ENCODE data around the gene SYMPK.
A peak's percentile ranks its signal among the peaks of the same experiment; 100 is the strongest.
"Not testable (repeated sequence)": the region's sequence is repeated elsewhere in the genome, so short reads cannot be mapped to it uniquely, and the experiment has no call there.

The SYMPK gene

DNA sequence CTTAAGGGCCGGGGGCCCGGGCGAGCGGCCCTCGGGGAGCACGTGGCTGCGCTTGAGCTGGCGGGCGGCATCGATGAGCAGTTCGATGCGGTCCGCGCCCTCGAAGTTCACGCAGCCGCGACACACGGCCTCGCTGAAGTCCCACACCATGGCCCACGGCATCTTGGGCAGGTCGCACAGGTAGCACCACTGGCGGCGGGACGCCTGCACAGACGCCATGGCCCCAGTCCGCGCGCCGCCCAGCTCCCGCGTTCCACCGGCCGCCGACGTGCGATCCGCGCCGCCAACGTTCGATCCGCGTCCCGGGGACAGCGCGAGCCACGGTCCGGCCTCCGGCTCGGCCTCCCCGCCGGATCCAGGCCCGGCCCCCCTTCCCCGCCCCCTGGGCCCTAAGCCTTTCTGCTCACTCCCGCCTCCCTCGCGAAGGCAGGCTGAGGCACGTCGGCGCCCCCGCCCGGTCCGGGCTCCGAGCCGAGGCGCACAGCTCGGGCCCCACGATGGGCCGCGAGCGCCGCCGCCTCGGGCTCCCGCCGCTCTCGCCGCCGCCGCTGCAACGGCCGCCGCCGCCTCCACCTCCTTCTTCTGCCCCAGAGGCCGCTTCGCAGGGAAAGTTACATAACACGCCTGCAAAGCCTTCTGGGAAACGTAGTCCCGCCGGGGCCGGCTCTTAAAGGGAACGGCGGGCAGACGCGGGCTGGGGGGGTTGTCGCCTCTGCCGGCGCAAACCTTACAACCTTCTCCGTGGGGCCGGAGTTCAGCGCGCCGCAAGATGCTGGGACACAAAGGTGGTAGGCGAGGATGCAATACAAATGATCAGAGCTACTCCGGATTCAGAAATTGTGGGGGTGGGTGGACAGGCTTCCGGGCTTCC, 22.8 kb upstream of the SYMPK start, which contains the start of gene IRF2BP1:
Gene IRF2BP1 (minus strand): TSS at position 586 of the 871 bp plus-strand sequence. CDS start 367 bp downstream, at position 219.
- DNase-seq (ENCODE audit: low spot score): peak; percentile 93

DNA sequence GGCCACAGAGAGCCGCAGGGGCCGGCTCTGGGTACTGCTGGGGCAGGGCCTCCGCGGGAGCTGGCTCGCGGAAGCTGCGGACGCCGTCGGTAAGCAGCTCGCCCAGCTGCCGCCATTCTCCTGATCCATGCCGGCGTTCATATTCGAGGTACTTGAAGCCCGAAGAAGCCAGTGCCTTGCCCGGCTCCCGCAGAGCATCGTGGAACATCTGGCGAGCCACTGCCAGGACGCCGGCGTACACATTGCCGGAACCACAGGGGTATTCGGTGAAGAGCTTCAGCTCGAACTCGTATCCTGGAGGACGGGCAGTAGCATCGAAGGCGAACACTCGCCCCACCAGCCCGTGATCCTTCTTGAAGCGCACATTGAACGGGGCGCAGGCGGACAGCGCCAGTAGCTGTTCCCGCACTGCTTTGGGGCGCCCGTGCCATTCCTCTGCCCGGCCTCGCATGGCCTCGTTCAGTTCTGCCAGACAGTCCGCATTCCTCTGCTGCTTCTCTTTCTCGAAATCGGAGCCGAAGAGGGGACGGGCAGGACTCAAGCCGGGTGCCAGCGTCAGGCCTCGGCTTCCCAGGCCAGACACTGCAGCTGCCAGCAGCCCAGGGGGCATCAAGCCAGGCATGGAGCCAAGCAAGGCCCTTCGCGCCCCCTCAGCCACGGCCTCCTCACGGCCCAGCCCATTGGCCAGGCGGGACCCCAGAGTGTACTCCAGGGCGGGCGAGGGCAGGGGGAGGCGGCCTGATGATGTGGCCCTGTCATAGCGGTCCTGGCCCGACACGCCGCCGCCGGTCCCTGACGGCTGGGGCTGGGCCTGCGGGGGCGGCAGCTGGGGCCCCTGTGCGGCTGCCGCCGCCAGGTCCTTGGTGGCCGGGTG, 22.0 kb upstream of the SYMPK start:
- DNase-seq (ENCODE audit: low spot score): no peak

DNA sequence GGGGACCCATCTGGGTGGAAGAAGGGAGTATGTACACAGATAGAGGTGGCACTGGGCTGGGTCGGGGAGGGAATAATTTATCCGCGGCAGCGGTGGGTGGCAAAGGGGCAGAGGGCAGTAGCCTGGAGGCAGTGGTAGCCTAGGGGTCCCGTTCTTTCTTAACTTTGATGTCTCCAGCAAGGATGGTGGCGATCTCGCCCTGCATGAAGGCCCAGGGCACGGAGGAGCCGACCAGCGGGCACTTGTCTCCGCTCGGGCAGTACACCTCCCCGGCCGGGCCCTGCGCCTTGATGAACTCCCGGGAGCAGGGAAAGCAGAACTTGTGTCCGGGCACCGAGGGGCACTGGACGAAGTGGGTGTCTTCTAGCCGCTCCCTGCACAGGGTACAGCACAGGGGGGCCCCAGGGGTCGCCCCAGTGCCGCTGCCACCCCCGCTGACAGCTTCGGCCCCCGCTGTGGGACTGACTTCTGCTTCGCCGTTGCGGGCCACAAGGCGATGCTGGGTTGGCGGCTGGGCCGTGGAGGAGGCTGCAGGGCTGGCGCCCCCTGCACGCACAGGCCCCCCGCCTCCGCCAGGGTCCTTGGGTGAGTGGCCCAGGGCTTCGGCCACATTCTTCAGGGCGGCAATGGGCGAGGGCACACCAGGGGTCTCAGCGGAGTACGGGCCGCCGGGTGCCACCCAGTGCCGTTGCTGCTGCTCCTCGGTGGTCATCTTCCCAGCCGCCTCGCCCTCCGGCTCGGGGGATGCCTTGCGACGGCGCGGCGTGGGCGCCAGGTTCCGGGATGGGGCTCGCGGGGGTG, 21.1 kb upstream of the SYMPK start:
- no peak for DNase-seq (ENCODE audit: low spot score)

DNA sequence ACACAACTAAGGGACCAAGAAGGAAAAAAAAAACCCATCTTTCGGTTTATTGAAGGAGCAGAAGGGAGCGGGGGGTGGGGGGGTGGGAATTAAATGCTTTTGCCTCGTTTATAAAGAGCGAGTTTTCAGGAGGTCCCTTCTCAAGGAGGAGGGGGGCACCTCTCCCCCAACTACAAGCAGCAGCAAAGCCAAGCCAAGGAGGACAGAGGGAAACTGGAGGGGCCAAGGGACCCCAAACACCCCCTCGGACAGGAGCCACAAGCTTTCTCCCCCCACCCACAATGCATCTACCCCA, 20.6 kb upstream of the SYMPK start:
- no peak for DNase-seq (ENCODE audit: low spot score)

DNA sequence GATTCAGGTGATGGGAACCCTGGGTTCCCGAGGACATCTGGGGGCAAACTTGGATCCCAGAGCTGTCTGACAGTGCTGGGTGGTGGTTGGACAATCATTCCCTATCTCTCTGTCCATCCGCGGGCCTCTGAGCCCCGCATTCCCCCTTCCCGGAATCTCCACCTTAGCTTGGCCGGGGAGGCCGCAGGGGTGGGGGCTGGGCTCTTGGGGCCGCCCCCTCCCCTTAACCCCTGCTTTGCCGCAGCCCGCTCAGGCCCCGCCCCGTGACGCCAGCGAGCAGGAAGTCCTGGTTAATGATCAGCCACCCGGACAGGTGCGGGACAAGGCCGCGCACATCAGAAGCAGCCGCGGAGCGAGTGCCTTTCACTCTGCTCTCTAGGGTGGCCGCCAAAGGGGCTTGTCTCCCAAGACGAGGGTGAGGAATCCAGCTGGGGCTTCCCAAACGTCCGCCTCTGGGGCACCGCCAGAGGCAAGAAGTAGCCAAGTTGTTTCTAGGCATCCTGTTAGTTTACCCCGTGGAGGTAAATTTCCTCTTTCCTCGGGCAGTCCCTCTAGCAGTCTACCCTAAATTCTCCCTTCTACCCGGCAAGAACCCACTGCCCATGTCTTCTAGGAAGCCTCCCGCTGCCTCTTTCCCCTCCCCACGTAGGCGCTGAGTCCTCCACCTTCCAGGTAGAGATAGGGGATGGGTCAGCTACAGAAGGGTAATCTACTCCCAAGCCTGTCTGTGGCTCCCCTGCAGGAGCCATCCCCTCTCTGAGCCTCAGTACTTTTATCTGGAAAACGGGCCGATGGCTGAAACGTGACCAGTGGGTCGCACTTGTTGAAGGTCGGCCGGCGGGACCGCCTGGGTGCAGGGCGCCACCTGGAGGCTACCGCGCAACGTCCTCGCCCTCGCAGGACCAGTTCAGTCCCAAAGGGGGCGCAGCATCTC, 20.0 kb upstream of the SYMPK start:
- DNase-seq (ENCODE audit: low spot score): peak; percentile 87

DNA sequence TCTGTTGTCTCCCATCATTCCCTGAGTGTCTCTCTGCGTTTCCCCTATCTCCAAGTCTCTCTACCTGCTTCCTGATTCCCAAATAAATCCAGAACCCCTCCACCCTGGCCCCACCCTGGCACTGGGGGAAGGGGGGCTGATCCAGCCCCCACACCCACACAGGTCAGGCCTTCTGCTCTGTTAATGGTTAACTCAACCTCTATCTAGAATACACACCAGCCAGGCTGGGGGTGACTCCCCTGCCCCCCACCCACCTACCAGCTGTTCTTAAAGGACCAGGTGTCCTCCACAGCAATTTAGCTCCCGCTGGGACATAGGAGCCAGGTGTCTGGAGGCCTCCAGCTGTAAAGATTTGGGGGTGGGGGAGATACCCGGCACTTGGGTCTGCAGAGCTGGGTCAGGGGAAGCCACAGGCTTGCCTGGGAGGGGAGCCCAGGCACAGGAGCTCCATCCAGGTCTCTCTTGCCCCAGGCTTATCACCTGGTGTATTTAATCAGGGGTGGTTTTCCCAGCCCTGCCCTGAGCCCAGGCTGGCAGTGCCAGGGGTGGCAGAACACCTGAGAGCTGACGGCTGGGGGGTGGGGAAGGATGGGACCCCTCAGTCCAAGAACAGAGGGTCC, 19.1 kb upstream of the SYMPK start:
- no peak for DNase-seq (ENCODE audit: low spot score)

DNA sequence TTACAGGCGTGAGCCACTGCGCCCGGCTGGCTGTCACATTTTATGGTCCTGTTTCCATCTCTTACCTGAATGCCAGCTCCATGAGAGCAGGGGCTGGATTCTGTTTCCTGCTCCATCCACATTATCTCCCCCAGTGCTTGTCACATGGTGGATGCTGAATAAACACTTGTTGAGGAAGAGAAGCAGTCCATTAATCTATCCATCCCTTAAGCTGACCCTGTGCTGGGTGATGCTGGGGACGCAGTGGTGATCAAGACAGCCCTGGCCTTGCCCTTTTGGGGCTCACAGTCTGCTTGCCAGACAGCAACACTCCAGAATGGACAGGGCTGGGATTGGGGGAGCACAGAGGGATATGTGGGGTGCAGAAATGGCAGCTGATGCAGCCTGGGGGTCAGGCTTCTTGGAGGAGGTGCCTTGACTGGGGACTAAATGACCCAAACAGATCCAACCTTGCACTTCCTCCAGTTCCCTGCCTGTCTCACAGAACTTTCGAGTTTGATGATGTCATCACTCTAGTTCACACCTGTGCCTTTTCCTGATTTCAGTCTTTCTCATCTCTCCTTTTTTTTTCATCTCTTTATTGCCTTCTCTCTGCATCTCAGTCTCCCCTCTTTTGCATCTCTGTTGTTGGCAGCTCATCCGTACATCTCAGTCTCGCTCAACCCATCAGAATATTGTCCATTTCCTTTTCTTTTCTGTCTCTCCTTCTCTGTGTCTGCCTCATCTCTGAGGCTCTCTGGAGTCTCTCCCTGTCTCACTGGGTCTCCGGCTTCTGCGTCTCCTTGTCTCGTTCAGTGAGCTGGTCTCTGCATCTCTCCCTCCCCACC, 18.3 kb upstream of the SYMPK start:
- DNase-seq (ENCODE audit: low spot score): no peak

DNA sequence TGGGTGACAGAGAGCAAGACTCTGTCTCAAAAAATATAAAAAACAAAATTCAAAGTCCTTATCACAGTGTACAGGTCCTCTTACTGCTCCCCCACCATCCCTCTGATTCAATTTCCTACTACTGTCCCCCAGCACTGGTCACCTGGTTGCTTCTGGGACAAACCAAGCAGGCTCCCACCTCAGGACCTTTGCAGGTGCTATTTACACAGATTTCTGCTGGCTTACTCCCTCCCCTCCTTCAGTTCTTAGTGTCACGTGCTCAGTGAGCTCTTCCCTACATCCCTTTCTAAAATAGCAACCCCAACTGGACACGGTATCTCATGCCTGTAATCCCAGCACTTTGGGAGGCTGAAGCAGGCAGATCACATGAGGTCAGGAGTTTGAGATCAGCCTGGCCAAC, 17.0 kb upstream of the SYMPK start:
- DNase-seq (ENCODE audit: low spot score): no peak

DNA sequence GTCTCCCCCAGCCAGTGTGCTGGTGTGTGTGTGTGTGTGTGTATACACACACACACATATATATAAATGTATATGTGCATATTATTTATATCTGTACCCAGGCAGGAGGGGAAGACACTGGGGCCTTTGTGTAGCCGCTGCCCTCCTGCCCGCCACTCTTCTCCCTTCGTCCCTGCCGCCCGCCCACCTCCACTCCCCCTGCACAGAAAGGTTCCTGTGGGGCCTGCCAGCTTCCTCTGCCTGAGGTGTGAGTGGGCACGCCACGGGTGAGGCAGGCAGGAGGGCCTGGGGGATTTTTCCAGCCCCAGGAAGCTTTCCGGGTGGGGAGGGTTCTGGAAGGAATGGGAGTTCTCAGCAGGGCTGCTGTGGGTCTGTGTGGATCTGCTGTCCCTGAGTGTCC, 16.1 kb upstream of the SYMPK start:
- no peak for DNase-seq (ENCODE audit: low spot score)

DNA sequence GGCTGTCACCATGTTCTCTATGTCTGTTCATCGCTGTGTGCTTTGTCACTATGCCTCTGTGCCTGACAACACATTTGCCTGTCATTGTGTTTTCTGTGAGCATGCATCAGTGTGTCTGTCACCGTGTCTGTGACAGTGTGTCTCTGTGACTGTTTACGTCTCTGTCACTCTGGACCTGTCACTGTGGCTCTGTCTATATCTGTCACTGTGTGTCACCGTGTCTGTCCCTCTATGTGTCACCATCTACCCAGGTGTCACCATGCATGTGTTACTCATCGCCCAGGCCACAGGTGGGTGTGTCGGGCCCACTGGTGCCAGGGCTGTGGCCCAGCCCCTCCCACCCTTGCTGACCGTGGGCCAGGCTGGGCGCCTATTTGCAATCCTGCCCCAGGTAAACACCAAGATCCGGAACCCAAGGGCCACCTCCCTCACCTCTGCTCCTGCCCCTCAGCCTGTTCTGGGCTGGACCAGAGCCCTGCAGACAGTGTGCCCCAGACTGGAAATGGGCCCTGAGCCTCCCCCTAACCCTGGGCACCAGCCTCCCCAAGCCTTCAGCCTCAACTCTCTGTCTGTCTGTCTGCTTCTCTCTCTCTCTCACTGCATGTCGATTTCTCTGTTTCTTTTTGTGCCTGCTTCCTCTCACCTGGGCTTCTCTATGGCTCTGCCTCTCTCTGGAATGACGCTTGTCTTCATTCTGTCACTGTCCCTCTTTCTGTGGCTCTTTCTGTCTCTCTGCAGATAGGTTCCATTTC, 15.3 kb upstream of the SYMPK start:
- peak; percentile 60 for DNase-seq (ENCODE audit: low spot score)

DNA sequence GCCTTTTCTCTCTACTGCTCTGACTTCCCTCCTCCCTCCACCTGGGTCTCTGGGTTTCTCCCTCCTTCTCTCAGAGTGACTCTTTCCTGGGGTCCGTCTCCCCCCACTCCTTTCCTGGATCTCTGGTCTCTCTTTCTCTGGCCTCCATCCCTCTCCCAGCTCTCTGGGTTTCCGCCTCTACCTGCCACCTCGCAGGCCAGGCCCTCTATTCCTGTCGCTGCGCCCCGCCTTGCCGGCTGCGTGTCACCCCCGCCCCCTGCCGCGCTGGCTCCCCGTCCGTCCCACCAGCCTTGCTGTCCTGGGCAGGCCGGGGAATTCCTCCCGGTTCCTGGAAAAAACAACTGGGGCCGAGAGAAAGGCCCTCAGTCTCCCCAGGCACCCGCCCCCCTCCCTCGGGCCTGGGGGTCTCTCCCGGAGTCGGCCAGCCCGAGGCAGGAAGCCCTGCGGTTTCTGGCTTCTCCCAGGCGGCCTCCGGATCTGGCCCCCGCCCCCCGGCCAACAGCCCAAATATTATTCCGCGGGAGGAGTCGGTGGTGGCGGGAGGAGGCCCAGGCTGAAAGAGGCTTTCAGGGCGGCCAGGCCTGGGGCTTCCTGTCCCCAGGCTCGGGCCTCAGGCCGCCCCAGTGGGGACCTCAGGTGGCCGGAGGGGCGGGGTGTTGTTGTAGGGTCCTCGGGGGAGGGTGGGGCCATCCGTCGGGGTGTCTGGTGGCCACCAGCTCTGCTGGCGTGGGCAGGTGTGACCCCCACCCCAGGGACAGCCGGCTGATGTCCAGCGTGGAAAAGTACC, 13.7 kb upstream of the SYMPK start:
- DNase-seq (ENCODE audit: low spot score): no peak

DNA sequence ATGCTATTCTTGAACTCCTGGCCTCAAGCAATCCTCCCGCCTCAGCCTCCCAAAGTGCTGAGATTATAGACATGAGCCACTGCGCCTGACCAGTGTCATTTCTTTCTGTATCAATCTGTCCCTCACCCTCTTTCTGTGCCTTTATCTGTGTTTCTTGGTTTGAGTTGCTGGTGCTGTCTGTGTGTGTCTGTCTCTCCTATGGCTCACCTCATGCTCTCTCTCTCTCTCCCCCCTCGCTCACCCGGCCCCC, 13.1 kb upstream of the SYMPK start:
- DNase-seq (ENCODE audit: low spot score): no peak

DNA sequence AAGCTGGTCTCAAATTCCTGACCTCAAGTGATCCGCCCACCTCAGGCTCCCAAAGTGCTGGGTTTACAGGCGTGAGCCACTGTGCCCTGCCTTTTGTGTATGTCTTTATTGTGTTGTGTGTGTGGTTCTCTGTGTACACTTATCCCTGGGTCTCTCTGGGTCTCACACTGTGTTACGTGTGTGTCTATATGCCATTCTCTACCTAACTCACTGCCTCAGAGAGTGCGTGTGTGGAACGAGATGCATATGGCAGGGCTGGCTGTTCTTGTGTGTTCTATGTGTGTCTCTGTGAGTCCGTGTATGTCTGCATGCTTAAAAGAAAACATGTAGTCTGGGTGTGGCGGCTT, 11.6 kb upstream of the SYMPK start:
- DNase-seq (ENCODE audit: low spot score): no peak

DNA sequence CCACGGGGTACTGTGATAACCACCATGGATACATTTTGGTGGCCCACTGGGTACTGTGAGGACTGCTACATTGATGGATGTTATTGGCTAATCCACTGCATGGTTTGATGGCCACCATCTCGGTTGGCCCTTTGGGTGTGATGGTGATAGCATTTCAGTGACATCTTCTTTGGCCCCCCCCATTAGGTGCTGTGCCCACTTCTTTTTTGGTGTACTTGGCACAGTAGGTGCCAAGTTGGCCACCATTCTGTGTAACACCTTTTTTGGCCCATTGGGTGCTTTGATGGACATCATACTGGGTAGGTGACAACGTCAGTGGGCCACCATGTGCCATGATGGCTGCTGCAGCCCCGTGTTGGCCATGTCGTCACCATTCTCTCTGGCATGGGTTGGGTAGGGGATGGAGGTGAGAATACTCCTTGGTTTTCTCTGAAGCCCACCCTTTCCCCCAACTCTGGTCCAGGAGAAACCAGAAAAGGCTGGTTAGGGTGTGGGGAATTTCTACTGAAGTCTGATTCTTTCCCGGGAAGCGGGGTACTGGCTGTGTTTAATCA, 10.3 kb upstream of the SYMPK start:
- DNase-seq (ENCODE audit: low spot score): no peak

DNA sequence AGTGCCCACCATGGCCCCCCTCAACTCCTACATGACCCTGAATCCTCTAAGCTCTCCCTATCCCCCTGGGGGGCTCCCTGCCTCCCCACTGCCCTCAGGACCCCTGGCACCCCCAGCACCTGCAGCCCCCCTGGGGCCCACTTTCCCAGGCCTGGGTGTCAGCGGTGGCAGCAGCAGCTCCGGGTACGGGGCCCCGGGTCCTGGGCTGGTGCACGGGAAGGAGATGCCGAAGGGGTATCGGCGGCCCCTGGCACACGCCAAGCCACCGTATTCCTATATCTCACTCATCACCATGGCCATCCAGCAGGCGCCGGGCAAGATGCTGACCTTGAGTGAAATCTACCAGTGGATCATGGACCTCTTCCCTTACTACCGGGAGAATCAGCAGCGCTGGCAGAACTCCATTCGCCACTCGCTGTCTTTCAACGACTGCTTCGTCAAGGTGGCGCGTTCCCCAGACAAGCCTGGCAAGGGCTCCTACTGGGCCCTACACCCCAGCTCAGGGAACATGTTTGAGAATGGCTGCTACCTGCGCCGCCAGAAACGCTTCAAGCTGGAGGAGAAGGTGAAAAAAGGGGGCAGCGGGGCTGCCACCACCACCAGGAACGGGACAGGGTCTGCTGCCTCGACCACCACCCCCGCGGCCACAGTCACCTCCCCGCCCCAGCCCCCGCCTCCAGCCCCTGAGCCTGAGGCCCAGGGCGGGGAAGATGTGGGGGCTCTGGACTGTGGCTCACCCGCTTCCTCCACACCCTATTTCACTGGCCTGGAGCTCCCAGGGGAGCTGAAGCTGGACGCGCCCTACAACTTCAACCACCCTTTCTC, 9.4 kb upstream of the SYMPK start:
- no peak for DNase-seq (ENCODE audit: low spot score)

DNA sequence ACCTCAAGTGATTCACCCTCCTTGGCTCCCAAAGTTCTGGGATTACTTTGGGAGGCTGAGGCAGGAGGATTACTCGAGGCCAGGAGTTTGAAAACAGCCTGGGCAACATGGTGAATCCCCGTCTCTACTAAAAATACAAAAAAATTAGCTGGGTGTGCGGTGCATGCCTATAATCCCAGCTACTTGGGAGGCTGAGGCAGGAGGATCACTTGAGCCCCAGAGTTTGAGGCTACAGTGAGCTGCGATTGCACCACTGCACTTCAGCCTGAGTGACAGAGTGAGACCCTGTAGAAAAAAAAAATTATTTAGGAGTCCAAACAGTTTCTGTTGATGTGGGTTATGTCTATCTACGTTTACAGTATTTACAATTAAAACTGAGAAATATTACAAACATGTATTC, 7.9 kb upstream of the SYMPK start:
- DNase-seq (ENCODE audit: low spot score): no peak

DNA sequence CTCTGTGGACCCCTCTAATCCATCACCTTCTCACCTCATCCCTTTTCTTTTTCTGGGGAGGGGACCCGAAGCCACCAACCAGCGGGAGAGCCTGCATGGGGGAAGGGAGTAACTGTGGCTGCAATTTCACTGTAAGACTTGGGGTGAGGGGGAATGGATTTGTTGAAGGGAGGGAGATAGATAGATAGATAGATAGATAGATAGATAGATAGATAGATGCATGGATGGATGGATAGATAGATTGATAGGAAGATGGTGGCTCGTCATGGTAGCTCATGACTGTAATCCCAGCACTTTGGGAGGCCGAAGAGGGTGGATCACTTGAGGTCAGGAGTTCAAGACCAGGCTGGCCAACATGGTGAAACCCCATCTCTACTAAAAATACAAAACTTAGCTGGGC, 4.3 kb upstream of the SYMPK start:
- not testable (repeated sequence) for DNase-seq (ENCODE audit: low spot score)
